HL-60/S4 (cell line): ENCODE measurements around the gene ZNF117.
"Not testable (repeated sequence)": the region's sequence is repeated elsewhere in the genome, so short reads cannot be mapped to it uniquely, and the experiment has no call there.

Experiments
- in situ Hi-C: fragments of 300-500 bp; cut with MboI; formaldehyde crosslinking; loops from 2 replicates; pipeline ENCODE4 v1.14.3; 2022; ENCODE audit warnings: low sequenced_read_pairs

ZNF117 gene

DNA sequence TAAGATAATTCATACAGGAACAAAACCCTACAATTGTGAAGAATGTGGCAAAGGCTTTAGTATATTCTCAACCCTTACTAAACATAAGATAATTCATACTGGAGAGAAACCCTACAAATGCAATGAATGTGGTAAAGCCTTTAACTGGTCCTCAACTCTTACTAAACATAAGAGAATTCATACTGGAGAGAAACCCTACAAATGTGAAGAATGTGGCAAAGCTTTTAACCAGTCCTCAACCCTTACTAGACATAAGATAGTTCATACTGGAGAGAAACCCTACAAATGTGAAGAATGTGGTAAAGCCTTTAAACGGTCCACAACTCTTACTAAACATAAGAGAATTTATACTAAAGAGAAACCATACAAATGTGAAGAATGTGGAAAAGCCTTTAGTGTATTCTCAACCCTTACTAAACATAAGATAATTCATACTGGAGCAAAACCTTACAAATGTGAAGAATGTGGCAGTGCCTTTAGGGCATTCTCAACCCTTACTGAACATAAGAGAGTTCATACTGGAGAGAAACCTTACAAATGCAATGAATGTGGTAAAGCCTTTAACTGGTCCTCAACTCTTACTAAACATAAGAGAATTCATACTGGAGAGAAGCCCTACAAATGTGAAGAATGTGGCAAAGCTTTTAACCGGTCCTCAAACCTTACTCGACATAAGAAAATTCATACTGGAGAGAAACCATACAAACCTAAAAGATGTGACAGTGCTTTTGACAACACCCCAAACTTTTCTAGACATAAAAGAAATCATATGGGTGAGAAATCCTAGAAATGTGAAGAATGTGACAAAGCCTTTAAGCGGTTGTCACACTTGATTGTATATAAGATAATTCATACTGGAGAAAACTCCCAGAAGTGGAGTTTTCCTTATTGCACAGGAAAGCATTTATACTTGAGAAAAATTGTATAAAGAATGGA, 62.3 kb downstream of the ZNF117 start:
- in situ Hi-C loops, result not testable (repeated sequence)
